Mammary epithelial cell (primary cell): Measurements from ENCODE around the gene TEAD1.

ENCODE experiments used
- CTCF ChIP-seq, 2 donors: IDR thresholded peaks in 1 of 2; conservative IDR thresholded peaks in 1 of 2; 2 replicates each; pipeline ENCODE4 v1.5.1; 2011 to 2012; ENCODE audit warnings: inconsistent platforms in 2 of 2, low read length in 2 of 2, mild to moderate bottlenecking in 2 of 2, control low read depth in 1 of 2, low read depth in 1 of 2; ENCODE audit not compliant: insufficient read depth in 1 of 2; ENCODE audit errors: extremely low read depth in 1 of 2
- EZH2 ChIP-seq: IDR thresholded peaks from 2 replicates; pipeline ENCODE4 v1.6.1; 2012; ENCODE audit warnings: low read length, inconsistent platforms, borderline replicate concordance

DNA sequence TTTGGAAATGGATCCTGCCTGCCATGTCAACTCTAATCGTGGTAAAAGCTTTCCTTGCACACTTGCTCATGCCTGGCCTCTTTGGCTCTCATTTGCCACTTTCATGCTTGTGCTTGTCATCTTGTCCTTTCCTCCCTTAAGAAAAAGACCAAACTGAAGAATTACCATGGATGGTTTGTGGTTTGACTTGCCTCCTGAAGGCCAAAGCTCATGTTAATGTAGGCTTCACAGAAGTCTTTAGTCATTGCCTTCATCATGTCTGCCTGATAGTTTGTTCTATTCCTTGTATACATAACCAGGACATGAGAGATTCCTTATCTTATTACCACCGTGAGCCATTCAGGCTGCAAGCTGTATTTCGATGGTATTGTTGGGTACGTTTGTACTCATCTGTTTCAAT lies 17.3 kb downstream of the TEAD1 start:
- no peak for TF ChIP-seq CTCF (conservative IDR thresholded peaks at IDR 0.05 in 1 of 2, IDR thresholded peaks at IDR 0.05 in 1 of 2; ENCODE audit: extremely low read depth in 1 of 2, insufficient read depth in 1 of 2, low read depth in 1 of 2, low read length in 2 of 2)
- no peak for TF ChIP-seq EZH2
